Thoracic aorta (tissue), 2 donors: Measurements from ENCODE around the gene TECTA. TPM values are rescaled to one million over a fixed set of nuclear protein-coding genes. Genes with fewer than 3 reads are reported as not detected.

Experiments used
- ATAC-seq: fragments of 150-250 bp; one replicate; pipeline ENCODE4 v1.8.0; 2017; ENCODE audit warnings: low read depth; ENCODE audit not compliant: insufficient number of reproducible peaks, low FRiP score
- DNase-seq: peaks from one replicate; pipeline ENCODE4 v3.0.0-alpha.2; 2020; ENCODE audit warnings: low spot score
- H3K27ac ChIP-seq, 2 donors: fragments of 200-600 bp; sonication (generic); 1 replicate in 1 of 2; 2 replicates in 1 of 2; pipeline ENCODE4 v1.5.1; 2016; ENCODE audit warnings: mild to moderate bottlenecking in 2 of 2, moderate library complexity in 2 of 2
- H3K27me3 ChIP-seq: fragments of 200-600 bp; sonication (generic); replicated peaks from 2 replicates; pipeline ENCODE4 v1.6.0; 2016; ENCODE audit warnings: mild to moderate bottlenecking; ENCODE audit not compliant: insufficient read depth
- H3K36me3 ChIP-seq: fragments of 200-600 bp; sonication (generic); one replicate; pipeline ENCODE4 v1.5.1; 2016
- H3K4me1 ChIP-seq, 2 donors: fragments of 200-600 bp; sonication (generic); 1 replicate in 1 of 2; 2 replicates in 1 of 2; pipeline versions ENCODE4 v1.5.1 to v1.6.0; 2016; ENCODE audit warnings: low read depth in 2 of 2, mild to moderate bottlenecking in 1 of 2; ENCODE audit not compliant: control insufficient read depth in 1 of 2
- H3K4me3 ChIP-seq: fragments of 200-600 bp; sonication (generic); 2 replicates; pipeline ENCODE4 v1.5.1; 2016; ENCODE audit warnings: mild to moderate bottlenecking
- H3K9me3 ChIP-seq: fragments of 200-600 bp; sonication (generic); 2 replicates; pipeline ENCODE4 v1.5.1; 2016
- CTCF ChIP-seq: fragments of 200-600 bp; sonication (generic); IDR thresholded peaks from one replicate; pipeline ENCODE4 v1.5.1; 2019; ENCODE audit warnings: antibody characterized with exemption
- total RNA-seq, 2 donors: library from RNA; depleted of rRNA; stranded (reverse); fragments of >200 nt; gene quantifications; one replicate each; pipeline versions ENCODE4 v1.1.0 to v1.2.3, GENCODE V29; 2016

Gene TECTA
- total RNA-seq, 2 donors from 2014 or later: 0.41 to 5.6 TPM

GRCh38 chr11:121099885-121100284 lies 1.2 kb upstream of the TECTA start:
- no peaks in the 10 kb centered on the region for H3K4me1 ChIP-seq
- H3K4me3 ChIP-seq: no peak overlapping the region
- TF ChIP-seq CTCF: no peak
- H3K36me3 ChIP-seq: no peaks in the 10 kb centered on the region
- H3K27ac ChIP-seq: no peak overlapping the region
- DNase-seq (no peak), ATAC-seq (no peak)
- no peaks in the 10 kb centered on the region for H3K9me3 ChIP-seq
- H3K27me3 ChIP-seq: no peaks in the 10 kb centered on the region

GRCh38 chr11:121104312-121104762 lies 3.3 kb downstream of the TECTA start:
- TF ChIP-seq CTCF: no peak
- no peaks in the 10 kb centered on the region for H3K4me1 ChIP-seq
- DNase-seq: no peak
- no peak for ATAC-seq
- H3K9me3 ChIP-seq: no peaks in the 10 kb centered on the region
- H3K27ac ChIP-seq: no peak overlapping the region
- no peaks in the 10 kb centered on the region for H3K27me3 ChIP-seq
- no peaks in the 10 kb centered on the region for H3K36me3 ChIP-seq
- no peak overlapping the region for H3K4me3 ChIP-seq

- Histone ChIP-seq H3K27ac (no peak overlapping the region), H3K36me3 (no peaks in the 10 kb centered on the region), H3K4me3 (no peak overlapping the region), H3K4me1 (no peaks in the 10 kb centered on the region), H3K9me3 (no peaks in the 10 kb centered on the region), H3K27me3 (no peaks in the 10 kb centered on the region)
- DNase-seq (no peak), ATAC-seq (no peak)
- no peak for TF ChIP-seq CTCF
Observed at GRCh38 chr11:121105063-121105480, 4.0 kb downstream of the TECTA start.

GRCh38 chr11:121105481-121106195 lies 4.6 kb downstream of the TECTA start:
- Histone ChIP-seq H3K4me3 (no peak overlapping the region), H3K9me3 (no peaks in the 10 kb centered on the region), H3K4me1 (no peaks in the 10 kb centered on the region), H3K27me3 (no peaks in the 10 kb centered on the region), H3K27ac (no peak overlapping the region), H3K36me3 (no peaks in the 10 kb centered on the region)
- no peak for ATAC-seq
- no peak for DNase-seq
- TF ChIP-seq CTCF: no peak

GRCh38 chr11:121106812-121107211 lies 5.8 kb downstream of the TECTA start:
- no peak for ATAC-seq
- H3K36me3 ChIP-seq: no peaks in the 10 kb centered on the region
- no peak for TF ChIP-seq CTCF

More at GRCh38 chr11:121106812-121107211, 5.8 kb downstream of the TECTA start:
- DNase-seq: no peak
- no peaks in the 10 kb centered on the region for H3K4me1 ChIP-seq
- H3K27ac ChIP-seq: no peak overlapping the region
- H3K4me3 ChIP-seq: no peak overlapping the region
- H3K9me3 ChIP-seq: no peaks in the 10 kb centered on the region
- no peaks in the 10 kb centered on the region for H3K27me3 ChIP-seq
